Measurements from ENCODE around the gene RASA4B.
"Not testable (repeated sequence)": the region's sequence is repeated elsewhere in the genome, so short reads cannot be mapped to it uniquely, and the experiment has no call there.

The RASA4B gene

DNA sequence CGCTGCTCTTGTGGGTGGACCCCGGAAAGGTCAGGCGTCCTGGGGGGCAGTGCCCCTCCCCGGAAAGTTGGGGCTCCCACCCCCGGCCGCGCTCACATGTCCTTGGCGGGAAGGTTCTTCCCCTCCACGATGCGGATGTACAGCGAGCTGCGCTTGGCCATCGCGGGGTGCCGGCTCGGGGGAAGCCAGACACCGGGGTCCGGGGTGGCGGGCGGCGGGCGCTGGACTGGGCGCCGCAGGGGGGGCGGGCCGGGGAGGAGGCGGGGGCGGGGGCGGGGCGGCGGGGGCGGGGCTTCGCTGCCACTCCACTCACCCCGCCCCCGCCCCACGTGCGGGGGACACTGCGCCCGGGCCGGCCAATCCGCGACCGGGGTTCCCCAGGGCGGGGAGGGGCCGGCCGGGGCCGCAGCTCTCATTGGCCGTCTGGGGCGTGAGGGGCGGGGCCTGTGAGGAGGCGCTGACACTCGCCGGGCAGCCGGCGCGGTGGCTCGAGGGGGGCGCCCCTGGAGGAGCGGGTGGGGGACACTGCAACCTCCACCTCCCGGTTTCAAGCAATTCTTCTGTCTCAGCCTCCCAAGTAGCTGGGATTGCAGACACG is at the start of gene RASA4B:
Gene RASA4B (minus strand): TSS at position 228 of the 598 bp plus-strand sequence. CDS start 67 bp downstream, at position 161.
- not testable (repeated sequence) for DNase-seq

DNA sequence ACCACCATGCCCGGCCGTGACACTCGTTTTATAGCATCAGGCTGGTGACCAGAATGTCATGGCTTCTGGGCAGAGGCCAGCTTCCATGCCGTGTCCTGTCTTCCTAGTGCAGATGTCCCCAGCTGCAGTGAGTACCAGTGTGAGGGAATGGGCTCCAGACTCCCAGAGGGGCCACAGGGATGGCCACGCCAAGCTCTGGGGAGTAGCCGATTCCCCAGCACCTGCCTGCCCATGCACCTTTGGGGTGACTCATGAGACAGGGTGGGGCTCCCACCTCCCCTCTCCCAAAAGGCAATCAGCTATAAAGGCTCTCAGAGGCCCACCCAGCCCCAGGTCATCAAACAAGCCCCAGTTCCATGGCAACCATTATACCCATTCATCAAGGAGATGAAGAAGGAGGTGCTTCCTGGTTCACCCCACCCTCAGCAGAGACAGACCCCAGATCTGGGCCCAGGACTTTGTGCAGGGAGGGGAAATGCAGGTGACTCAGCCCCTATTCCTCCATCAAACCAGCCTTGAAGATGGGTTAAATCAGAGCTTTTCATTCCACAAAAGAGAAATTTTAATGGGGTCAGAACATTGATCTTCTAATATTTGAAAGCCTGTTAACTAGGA is 33.3 kb upstream of the RASA4B start, which contains the start of gene SPDYE2:
Gene SPDYE2 (plus strand): TSS at position 419 of the 615 bp plus-strand sequence. CDS start 2,030 bp downstream, outside the sequence.
- not testable (repeated sequence) for DNase-seq

DNA sequence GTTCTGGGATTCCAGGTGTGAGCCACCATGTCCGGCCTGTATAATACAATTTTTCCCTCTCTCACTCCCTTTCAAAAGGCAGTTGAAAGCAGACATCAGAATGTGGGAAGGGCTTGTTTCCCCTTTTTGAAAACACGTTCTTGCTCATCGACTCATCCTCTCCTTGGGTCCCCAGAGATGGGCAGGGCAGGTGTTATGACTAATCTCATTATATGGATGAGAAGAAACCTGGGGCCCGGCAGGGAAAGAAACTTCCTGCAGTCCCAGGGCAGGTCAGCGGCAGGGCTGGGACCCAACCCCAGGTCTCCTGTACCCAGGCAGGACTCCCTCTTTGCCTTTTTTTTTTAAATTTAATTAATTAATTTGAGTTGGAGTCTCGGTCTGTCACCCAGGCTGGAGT is 28.8 kb upstream of the RASA4B start:
- DNase-seq = not testable (repeated sequence)

DNA sequence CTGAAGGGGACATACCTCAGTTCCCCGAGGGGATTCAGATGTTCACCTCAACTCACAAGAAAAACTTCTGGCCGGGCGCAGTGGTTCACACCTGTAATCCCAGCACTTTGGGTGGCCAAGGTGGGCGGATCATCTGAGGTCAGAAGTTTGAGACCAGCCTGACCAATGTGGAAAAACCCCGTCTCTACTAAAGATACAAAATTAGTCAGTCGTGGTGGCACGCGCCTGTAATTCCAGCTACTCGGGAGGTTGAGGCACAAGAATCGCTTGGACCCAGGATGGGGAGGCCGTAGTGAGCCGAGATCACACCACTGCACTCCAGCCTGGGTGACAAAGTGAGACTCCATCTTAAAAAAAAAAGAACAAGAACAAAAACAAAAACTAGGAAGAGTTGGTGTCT is 27.7 kb upstream of the RASA4B start:
- DNase-seq = not testable (repeated sequence)

DNA sequence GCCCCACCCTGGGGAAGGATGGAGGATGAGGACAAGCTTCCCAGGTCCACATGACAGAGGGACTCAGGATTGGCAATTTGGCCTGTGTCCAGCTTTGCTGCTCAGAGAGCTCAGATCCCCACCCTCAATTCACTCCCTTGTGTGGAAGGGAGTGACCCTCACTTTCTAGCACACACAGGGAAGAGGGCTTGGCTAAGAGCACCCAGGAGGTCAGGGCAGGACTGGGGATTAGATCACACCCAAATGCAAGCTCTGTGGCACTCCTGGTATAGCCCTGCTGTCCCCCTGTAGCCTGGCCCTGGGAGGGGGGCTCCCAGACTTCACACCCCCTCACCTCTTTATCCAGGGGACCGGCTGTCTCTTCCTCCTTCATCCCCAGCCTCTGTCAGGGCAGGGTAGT is 26.8 kb upstream of the RASA4B start:
- not testable (repeated sequence) for DNase-seq

DNA sequence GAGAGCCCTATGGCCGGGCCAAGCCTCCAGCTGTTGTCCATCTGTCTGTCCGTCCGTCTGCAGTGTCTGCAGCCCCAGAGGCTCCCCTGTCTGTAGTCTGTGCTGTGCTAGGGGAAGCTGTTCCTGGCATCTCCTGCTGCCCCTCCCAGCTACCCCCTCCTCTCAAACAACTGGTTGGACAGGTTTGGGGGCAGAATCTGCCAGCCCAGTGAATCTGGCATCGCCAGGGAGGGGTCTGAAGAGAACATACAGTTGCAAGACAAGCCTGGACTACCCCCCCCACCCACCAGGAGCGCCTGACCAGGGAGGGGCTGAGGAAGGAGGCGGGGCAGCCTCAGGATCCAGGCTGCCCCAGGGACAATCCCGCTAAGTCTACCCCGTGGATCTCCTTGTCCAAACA is 26.0 kb upstream of the RASA4B start, which contains the start of gene UPK3BL2:
Gene UPK3BL2 (minus strand): TSS at position 101 of the 400 bp plus-strand sequence. CDS start 60 bp downstream, at position 41.
- not testable (repeated sequence) for DNase-seq

DNA sequence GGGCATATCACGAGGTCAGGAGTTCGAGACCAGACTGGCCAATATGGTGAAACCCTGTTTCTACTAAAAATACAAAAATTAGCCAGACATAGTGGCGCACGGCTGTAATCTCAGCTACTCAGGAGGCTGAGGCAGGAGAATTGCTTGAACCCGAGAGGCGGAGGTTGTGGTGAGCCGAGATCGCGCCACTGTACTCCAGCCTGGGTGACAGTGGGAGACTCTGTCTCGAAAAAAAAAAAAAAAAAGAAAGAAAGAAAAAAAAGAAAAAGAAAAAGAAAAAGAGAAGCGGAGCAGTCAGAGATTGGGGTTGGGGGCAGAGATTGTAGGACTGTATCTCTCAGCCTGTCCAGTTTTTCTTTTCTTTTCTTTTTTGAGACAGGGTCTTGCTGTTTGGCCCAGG is 25.2 kb upstream of the RASA4B start:
- DNase-seq = not testable (repeated sequence)

DNA sequence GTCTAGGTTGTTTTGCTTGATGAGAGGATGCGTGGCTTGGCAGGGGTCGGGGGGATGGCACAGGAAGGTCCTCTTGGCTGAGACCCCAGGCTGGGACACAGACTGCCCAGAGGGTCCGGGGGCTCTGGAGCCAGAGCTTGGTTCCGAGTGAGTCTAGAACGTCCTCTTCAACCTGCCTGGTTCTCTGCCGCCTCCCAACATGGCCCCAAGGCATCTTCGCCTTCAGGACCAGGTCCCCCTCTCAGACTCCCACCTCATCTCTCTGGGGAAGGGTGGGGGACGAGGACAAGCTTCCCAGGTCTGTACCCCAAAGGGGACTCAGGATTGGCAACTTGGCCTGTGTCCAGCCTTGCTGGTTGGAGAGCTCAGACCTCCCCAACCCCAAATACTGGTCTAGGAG is 24.5 kb upstream of the RASA4B start:
- not testable (repeated sequence) for DNase-seq

DNA sequence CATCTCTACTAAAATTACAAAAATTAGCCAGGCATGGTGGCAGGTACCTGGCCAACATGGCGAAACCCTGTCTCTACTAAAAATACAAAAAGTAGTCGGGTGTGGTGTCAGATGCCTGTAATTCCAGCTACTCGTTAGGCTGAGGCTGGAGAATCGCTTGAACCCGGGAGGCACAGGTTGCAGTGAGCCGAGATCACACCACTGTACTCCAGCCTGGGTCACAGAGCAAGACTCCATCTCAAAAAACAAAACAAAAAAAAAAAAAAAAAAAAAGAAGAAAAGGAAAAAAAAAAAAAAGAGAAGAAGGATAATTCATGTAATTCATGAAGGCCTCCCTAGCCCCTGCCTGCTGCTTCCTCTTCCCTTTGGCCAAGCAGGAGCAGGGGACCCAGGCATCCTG is 23.0 kb upstream of the RASA4B start:
- not testable (repeated sequence) for DNase-seq

DNA sequence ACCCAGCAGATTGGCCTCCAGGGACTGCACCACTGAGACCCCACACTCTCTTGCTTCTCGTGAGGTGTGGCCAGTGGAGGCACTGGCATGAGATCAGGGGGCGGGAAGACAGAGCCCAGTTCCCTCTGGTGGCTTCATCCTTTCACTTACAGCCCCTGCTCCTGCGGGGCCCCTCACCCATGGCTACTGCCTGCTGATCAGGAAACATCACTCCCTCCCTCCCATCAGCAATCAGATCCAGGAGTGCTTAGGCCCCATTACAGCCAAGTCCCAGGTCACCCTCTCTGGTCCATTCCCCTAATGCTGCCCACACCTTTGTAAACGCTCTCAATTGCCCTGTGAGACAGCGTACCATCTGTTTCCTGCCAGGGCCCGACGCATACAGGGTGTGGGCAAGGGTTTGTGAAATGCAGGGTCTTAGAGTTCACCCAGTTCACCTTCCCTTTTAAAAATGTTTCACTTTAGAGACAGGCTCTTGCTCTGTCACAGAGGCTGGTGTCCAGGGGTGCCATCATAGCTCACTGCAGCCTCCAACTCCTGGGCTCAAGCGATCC is 17.6 kb upstream of the RASA4B start:
- DNase-seq = not testable (repeated sequence)

DNA sequence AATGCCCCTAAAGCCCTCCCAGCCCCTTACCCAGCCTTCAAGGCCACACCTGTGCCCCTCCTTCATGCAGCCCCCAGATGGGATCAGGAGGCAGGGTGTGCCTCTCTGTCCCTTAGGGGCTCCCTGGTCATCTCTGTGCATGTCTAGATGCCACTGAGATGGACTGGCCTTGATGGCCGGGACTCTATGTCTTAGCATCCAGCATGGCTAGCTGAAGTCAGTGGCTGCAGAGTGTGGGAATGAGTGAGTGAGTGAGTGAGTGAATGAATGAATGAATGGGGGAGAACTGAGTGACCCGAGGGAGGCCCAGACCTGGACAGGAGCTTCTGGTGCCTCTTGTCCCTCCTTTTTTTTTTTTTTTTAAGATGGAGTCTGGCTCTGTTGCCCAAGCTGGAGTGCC is 14.6 kb upstream of the RASA4B start:
- DNase-seq = not testable (repeated sequence)

DNA sequence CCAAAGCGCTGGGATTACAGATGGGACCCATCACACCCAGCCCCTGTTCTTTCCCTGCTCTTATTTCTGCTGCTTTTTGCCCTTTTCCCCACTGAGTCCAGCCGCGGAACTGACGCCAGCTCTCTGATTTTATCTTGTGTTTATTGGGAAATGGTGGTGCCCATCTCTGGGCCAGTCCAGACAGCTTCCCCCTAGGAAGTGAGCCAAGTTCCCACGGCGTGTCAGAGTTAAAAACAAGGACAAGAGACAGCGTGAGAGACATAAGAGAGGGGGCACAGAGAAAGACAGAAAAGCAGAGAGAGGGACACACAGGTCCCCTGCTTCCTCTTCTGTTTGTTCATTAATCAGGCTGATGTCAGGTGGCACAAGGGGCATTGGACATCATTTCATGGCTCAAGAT is 14.0 kb upstream of the RASA4B start:
- not testable (repeated sequence) for DNase-seq

DNA sequence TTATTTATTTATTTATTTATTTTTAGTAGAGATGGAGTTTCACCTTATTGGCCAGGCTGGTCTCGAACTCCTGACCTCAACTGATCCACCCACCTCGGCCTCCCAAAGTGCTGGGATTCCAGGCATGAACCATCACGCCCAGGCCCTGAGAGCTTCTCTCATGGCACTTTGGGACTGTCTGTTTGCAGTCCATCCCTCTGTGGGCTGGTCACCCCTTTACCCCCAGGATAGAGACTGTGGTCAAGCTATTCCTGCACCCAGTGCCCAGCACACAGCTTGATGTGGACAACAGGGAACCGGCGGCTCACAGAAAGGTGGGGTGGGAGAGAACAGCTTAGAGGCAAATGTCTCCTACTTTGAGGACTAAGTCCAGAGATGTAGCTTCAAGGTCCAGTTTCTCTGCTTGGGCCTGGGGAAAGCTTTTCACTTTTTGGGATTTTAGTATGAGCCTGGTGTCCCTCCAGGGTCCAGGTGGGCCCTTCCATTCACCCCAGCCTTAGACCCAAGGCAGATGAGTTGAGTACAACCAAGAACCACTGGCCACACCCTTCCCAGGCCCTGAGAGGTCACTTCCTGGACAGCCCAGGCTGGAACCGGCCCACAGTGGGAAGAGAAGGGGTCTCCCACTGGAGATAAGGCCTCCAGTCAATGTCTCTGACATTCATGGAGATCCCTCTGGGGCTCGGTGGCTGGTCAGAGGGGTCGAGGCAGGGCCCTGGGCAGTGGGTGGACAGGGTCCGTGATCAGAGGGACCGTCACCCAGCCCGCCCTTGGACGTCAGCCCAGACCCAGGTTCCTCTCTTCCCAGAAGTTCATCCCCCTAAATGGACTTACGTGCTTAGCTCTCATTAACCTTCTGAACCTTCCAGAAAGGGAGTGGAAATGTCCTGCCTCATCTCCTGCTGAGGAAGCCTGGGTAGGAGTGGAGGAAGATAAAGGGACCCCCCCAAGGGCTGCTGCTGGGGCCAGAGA is 10.5 kb upstream of the RASA4B start:
- not testable (repeated sequence) for DNase-seq

DNA sequence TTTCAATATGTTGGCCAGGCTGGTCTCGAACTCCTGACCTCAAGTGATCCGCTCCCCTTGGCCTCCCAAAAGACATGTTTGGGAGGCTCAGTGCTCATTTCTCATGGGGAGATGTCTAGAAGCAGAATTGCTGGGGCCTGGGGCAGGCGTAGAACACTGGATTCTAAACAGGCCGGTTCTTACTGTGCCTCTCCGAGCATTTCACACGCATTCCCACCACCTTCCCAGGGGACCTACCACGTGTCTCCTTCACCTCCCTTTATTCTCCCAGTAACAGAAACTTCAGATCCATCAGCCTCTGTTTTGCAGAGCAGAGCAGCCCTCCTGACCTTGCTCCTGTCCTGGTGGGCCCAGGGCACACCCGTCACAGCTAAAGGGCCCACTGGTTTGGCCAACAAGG is 9.6 kb upstream of the RASA4B start:
- not testable (repeated sequence) for DNase-seq

DNA sequence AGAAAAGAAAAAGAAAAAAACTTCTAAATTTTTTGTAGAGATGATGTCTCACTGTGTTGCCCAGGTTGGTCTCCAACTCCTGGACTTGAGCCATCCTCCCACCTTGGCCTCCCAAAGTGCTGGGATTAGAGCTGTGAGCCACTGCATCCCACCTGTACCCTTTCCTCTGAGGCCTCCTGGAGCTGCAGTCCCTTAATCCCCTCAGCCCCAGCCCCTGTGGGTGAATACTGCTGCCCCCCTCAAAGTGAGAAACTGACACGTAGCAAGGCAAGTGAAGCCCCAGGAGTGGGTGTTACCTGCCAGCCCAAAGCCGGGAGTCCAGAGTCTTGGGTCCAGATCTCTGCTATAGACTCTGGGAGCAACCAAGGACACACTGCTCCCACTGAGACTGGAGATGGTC is 7.2 kb upstream of the RASA4B start:
- not testable (repeated sequence) for DNase-seq

DNA sequence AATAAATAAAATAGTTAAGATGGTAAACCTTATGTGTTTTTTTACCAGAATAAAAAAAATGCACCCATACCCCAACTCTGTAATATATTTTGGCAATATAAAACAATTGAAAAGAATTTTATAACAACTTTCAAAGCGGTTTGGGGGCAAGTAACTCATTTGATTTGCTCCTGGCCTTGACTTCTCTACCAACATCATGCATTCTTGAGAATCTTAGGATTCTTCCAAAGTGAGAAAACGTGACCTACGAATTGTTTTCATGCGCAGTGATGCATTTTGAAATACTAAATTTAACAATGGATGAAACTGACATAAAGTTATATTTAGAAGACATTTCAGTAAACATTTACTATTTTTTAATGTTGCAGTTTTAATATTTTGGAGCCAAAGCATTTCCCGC is 3.2 kb upstream of the RASA4B start:
- not testable (repeated sequence) for DNase-seq

DNA sequence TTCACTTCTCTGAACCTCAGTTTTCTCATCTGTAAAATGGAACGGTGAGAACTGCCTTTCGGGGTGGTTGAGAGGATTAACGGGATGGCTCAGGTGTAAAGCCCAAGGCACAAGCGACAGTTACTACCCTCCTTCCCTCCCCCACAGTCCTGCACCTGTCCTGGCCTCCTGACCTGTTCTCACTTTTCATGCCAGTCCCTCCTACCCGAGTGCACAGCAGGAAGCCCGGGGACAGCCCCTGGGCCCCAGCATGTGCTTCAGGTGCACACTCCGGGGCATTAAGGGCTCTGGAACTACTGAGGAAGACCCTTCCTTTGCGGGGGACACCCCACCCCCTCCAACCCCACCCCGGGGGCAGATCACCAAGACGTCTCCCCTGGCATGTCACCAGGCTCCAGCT is 626 bp downstream of the RASA4B start:
- not testable (repeated sequence) for DNase-seq

DNA sequence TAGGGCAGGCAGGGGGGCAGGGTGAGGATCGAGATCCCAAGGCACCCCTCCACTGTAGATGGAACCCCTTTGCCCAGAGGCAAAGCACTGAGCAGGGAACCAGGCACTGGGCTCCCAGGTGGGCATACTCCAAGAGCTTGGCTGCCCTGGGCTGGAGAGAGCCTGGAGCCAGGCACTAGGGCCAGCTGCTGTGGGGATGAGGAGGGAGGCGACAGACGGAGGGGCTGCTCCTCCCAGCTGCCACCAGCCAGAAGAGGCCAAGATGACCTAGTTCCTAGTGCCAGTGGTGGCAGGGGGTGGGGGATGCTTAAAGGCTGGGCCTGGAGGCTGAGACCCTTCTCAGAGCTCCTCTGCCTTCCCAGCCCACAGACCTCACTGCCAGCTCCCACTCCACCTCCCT is 1.7 kb downstream of the RASA4B start:
- DNase-seq = not testable (repeated sequence)

DNA sequence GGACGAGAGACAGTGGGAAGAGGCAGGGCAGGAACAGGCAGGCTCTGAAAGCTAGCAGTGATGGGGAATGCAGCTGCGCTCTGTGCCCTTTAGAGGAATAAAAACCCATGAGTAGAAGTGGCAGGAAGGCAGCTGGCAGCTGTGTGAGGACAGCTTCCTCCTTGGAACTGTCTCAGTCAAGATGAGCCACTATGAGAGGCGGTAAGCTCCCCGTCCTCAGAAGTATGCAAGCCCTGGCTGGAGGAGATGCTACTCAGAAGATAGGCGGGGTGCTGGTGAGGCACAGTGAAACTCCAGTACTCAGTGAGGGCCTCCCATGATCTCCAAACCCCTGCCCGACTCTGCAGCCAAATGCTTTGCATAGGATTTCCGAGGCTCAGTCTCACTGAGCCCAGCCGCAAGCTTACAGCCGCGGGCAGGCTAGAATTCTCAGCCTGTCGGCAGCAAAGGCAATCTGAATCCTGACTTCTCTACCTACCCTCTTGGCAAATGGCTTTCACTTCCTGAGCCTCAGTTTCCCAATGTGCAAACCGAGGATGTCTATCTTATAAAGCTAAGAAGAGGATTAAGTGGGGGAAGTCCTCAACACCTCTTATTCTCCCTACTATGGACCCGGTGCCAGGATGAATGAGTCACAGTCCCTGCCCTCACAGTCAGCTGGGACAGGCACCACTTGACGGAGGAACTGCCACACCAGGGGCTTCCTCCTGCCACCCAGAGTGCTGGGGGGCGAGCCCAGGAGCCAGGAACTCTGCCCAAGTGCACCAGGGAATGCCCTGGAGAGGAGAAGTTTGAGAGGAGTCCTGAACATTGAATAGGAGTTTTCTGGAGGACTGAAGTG is 2.5 kb downstream of the RASA4B start:
- DNase-seq = not testable (repeated sequence)

DNA sequence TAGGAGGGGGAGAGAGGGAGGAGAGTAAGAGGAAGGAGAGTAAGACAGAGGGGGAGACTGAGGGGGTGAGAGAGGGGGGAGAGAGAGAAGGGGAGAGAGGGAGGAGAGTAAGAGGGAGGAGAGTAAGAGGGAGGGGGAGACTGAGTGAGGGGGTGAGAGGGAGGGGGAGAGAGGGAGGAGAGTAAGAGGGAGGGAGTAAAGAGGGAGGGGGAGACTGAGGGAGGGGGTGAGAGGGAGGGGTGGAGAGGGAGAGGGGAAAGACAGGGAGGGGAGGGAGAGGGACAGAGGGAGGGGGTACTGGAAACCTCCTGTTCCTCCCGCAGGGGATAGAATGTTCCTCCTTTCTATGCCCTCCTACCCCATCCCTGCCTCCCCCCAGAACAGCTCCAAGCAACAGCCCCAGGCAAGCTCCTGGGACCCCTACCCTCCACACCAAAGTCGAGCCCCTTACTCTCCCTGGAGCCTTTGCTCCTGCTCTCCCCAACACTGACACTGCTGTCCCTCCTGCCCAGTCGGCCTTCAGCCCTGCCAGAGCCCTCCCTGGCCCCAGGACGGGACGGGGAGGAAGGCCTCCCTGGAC is 4.8 kb downstream of the RASA4B start:
- DNase-seq = not testable (repeated sequence)

DNA sequence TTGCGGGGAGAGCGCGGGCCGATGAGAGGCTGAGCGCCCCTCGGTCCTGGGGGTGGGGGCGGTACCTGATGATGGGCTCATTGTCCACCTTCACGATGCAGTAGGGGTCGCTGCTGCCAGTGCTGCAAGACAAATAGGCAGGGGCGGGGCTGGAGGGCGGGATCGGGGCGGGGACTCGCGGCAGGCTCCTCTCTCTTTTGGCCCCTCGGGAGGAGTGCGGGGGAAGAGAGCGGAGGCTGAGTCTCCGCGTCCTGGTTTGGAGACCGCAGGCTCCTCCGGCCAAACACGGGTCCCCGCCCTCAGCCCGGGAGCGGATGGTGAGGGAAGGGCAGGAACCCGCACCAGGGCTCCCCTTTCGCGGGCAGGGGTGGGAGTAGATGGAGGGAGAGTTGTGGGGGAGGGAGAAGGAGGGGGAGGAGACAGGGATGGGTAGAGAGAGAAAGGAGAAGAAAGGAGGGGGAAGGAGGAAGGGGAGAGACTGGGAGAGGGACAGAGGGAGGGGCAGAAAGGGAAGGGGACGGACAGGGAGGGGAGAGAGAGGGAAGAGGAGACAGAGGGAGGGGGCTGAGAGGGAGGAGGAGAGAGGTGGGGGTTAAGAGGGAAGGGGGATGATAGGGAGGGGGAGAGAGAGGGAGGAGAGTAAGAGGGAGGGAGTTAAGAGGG is 5.6 kb downstream of the RASA4B start:
- DNase-seq = not testable (repeated sequence)

All from KG1 (cell line).